Liver (tissue), 3 donors: ENCODE results near the gene ECPAS.

Experiments
- CTCF ChIP-seq: fragments of 150-350 bp; IDR thresholded peaks from 2 replicates; pipeline ENCODE4 v1.5.1; 2017; ENCODE audit warnings: improper control_type of control experiment, low read depth, low read length; ENCODE audit not compliant: missing input control
- RAD21 ChIP-seq, 2 donors: IDR thresholded peaks; 2 replicates each; pipeline ENCODE4 v1.6.1; 2016; ENCODE audit warnings: antibody characterized with exemption in 2 of 2, mild to moderate bottlenecking in 2 of 2
- REST ChIP-seq: IDR thresholded peaks from 2 replicates; pipeline ENCODE4 v1.6.1; 2016; ENCODE audit warnings: antibody characterized with exemption, mild to moderate bottlenecking
- SP1 ChIP-seq: IDR thresholded peaks from 2 replicates; pipeline ENCODE4 v1.6.1; 2018; ENCODE audit warnings: antibody characterized with exemption, mild to moderate bottlenecking
- TAF1 ChIP-seq: conservative IDR thresholded peaks from 2 replicates; pipeline ENCODE4 v1.6.1; 2016; ENCODE audit warnings: antibody characterized with exemption, mild to moderate bottlenecking
- YY1 ChIP-seq: IDR thresholded peaks from 2 replicates; pipeline ENCODE4 v1.6.1; 2016; ENCODE audit warnings: antibody characterized with exemption, mild to moderate bottlenecking
- TF ChIP-seq, protein P1 (sequence below): IDR thresholded peaks from 2 replicates; pipeline ENCODE4 v1.6.1; 2016; ENCODE audit warnings: antibody characterized with exemption
- donor health status: healthy.
- donor health status: healthy.

DNA sequence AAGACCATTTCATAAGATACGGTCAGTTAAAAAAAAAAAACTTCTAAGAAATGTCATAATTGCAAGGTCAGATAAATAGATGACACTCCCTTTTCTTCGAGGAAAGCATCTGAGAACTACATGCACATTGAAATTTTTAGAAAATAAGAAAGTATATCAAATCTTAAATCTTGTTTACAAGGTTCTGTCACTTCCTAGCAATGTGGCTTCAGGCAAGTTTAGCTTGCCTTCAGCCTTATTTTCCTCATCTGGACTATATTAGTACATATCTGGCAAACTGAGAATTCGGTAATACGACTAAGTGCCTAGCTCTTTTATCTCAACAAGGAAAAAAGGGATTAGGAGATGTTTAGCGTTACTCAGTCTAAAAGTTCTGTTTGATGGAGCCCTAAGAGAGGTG lies 121.7 kb downstream of the ECPAS start:
- TF ChIP-seq YY1 (no peak), CTCF (no peak), SP1 (no peak), REST (no peak), TAF1 (no peak), RAD21 (IDR thresholded peaks at IDR 0.05) (no peak)
- TF ChIP-seq, protein P1, sequence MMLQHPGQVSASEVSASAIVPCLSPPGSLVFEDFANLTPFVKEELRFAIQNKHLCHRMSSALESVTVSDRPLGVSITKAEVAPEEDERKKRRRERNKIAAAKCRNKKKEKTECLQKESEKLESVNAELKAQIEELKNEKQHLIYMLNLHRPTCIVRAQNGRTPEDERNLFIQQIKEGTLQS = no peak
